Vagina (tissue), 2 donors: ENCODE data around the gene SLC12A4.

Source experiments
- POLR2A ChIP-seq, 2 donors: fragments of 450-650 bp; IDR thresholded peaks; one replicate each; pipeline ENCODE4 v1.6.1; 2017; ENCODE audit warnings: antibody characterized with exemption in 2 of 2, mild to moderate bottlenecking in 2 of 2, moderate library complexity in 2 of 2
- POLR2AphosphoS5 ChIP-seq, 2 donors: sonication (generic); formaldehyde crosslinking; IDR thresholded peaks; one replicate each; pipeline ENCODE4 v1.9.0; 2017; ENCODE audit warnings: antibody characterized with exemption in 2 of 2, mild to moderate bottlenecking in 2 of 2, low read depth in 1 of 2; ENCODE audit not compliant: insufficient read depth in 1 of 2
- TF ChIP-seq, protein P1 (sequence below), 3 experiments: fragments of 450-650 bp in 2 of 3; fragments of 200-600 bp in 1 of 3; sonication (generic) in 1 of 3; IDR thresholded peaks; one replicate each; pipeline ENCODE4 v1.5.1; 2017 to 2019; ENCODE audit warnings: antibody characterized with exemption in 3 of 3, mild to moderate bottlenecking in 2 of 3, moderate library complexity in 2 of 3

DNA sequence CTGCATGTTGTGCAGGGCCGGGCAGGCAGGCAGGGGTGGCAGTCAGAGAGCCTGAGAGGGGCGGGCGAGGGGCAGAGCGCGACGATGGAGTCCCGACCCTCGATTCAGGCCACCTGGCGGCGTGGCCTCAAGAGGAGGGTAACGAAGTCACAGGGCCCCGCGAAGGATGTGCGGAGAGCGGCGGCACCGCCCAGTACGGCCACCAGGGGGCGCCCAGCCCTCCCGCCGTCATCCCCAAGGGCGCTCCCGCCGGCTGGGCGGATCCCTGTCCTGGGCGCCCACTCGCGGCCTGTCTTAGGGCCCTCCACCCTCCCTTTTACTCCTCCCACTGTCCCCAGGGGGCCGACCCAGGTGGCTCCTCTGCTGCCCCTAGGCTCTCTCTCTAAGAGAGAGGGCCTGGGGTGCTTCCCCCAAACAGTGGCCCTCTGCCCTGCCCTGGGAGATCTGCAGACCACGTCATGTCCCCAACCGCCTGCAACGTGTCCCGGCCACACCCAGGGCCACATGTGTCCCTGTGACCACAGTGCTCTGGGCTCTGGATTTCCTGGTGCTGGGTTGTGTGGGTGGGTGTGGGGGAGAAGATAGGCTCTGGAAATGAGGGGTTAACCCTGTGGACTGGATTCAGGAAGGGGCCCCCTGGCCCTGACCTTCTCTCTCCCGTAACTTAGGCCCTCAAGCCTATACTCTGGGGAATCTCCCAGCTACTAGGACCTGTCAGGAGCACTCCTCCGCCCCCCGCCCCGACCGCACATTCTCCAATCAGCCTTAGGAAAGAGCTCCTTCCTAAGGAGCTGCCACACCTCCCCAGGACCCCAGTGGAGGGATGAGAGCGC, 25.0 kb upstream of the SLC12A4 start:
- TF ChIP-seq POLR2AphosphoS5 (IDR thresholded peaks at IDR 0.05; ENCODE audit: insufficient read depth in 1 of 2, low read depth in 1 of 2): peak; percentile 37 to 43
- TF ChIP-seq, protein P1, sequence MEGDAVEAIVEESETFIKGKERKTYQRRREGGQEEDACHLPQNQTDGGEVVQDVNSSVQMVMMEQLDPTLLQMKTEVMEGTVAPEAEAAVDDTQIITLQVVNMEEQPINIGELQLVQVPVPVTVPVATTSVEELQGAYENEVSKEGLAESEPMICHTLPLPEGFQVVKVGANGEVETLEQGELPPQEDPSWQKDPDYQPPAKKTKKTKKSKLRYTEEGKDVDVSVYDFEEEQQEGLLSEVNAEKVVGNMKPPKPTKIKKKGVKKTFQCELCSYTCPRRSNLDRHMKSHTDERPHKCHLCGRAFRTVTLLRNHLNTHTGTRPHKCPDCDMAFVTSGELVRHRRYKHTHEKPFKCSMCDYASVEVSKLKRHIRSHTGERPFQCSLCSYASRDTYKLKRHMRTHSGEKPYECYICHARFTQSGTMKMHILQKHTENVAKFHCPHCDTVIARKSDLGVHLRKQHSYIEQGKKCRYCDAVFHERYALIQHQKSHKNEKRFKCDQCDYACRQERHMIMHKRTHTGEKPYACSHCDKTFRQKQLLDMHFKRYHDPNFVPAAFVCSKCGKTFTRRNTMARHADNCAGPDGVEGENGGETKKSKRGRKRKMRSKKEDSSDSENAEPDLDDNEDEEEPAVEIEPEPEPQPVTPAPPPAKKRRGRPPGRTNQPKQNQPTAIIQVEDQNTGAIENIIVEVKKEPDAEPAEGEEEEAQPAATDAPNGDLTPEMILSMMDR (IDR thresholded peaks at IDR 0.05): peak; percentile 93 to 98 (median 97)
- TF ChIP-seq POLR2A (IDR thresholded peaks at IDR 0.05): no peak
